Measurements from ENCODE around the gene MYH11.

Gene MYH11

GRCh38 chr16:15899538-15900100 is 42.8 kb upstream of the MYH11 start:
- peaks cover 16% of the 10 kb centered on the region for H3K4me1 Mint-ChIP-seq
- H3K36me3 Mint-ChIP-seq (ENCODE audit: low read depth), result no peaks in the 10 kb centered on the region
- no peaks in the 10 kb centered on the region for H3K9me3 Mint-ChIP-seq
- no peak overlapping the region for H3K4me3 Mint-ChIP-seq
- no peak overlapping the region for H3K27ac Mint-ChIP-seq
- DNase-seq, result no peak
- no peak for TF ChIP-seq CTCF (IDR thresholded peaks at IDR 0.05)
- no peaks in the 10 kb centered on the region for H3K27me3 Mint-ChIP-seq (ENCODE audit: low read depth, poor library complexity)

- H3K27me3 Mint-ChIP-seq (ENCODE audit: low read depth, poor library complexity), result no peaks in the 10 kb centered on the region
- no peak for DNase-seq
- H3K4me3 Mint-ChIP-seq, result no peak overlapping the region
- peaks cover 16% of the 10 kb centered on the region for H3K4me1 Mint-ChIP-seq
- no peaks in the 10 kb centered on the region for H3K9me3 Mint-ChIP-seq
- no peaks in the 10 kb centered on the region for H3K36me3 Mint-ChIP-seq (ENCODE audit: low read depth)
- TF ChIP-seq CTCF (IDR thresholded peaks at IDR 0.05), result no peak
- H3K27ac Mint-ChIP-seq, result no peak overlapping the region
Measured at GRCh38 chr16:15898654-15899053, 41.8 kb upstream of the MYH11 start.

GRCh38 chr16:15897834-15898254 is 41.0 kb upstream of the MYH11 start:
- Mint-ChIP-seq H3K4me1 (peaks cover 16% of the 10 kb centered on the region), H3K4me3 (no peak overlapping the region), H3K36me3 (ENCODE audit: low read depth) (no peaks in the 10 kb centered on the region), H3K27ac (peak overlapping the region; percentile 64), H3K27me3 (ENCODE audit: low read depth, poor library complexity) (no peaks in the 10 kb centered on the region), H3K9me3 (no peaks in the 10 kb centered on the region)
- DNase-seq, result no peak
- no peak for TF ChIP-seq CTCF (IDR thresholded peaks at IDR 0.05)

GRCh38 chr16:15897121-15897780 is 40.4 kb upstream of the MYH11 start:
- no peaks in the 10 kb centered on the region for H3K36me3 Mint-ChIP-seq (ENCODE audit: low read depth)
- no peak overlapping the region for H3K27ac Mint-ChIP-seq
- DNase-seq, result no peak
- H3K4me3 Mint-ChIP-seq, result peak overlapping the region; percentile 15
- peaks cover 2% of the 10 kb centered on the region for H3K27me3 Mint-ChIP-seq (ENCODE audit: low read depth, poor library complexity)
- peaks cover 16% of the 10 kb centered on the region for H3K4me1 Mint-ChIP-seq
- H3K9me3 Mint-ChIP-seq, result no peaks in the 10 kb centered on the region
- no peak for TF ChIP-seq CTCF (IDR thresholded peaks at IDR 0.05)

- H3K27ac Mint-ChIP-seq, result no peak overlapping the region
- H3K4me1 Mint-ChIP-seq, result peaks cover 16% of the 10 kb centered on the region
- no peak overlapping the region for H3K4me3 Mint-ChIP-seq
- no peak for DNase-seq
- no peaks in the 10 kb centered on the region for H3K9me3 Mint-ChIP-seq
- H3K27me3 Mint-ChIP-seq (ENCODE audit: low read depth, poor library complexity), result peaks cover 5% of the 10 kb centered on the region
- no peaks in the 10 kb centered on the region for H3K36me3 Mint-ChIP-seq (ENCODE audit: low read depth)
- TF ChIP-seq CTCF (IDR thresholded peaks at IDR 0.05), result no peak
Measured at GRCh38 chr16:15894571-15895374, 37.9 kb upstream of the MYH11 start.

All from nephron progenitor cell (in vitro differentiated cells).